K562 (cell line): ENCODE measurements around the gene FGGY. TPM values are rescaled to one million over a fixed set of nuclear protein-coding genes. Genes with fewer than 3 reads are reported as not detected.
A peak's percentile ranks its signal among the peaks of the same experiment; 100 is the strongest.

Experiments used
- ASH1L ChIP-seq: fragments of 450-650 bp; IDR thresholded peaks from 2 replicates; pipeline ENCODE4 v1.6.1; 2018; ENCODE audit warnings: borderline replicate concordance, mild to moderate bottlenecking, low read depth; ENCODE audit not compliant: partially characterized antibody
- CHCHD3 ChIP-seq: fragments of 250-450 bp; sonication (Bioruptor Pico); IDR thresholded peaks from 2 replicates; pipeline ENCODE4 v2.1.2; 2022; ENCODE audit warnings: mild to moderate bottlenecking
- GATAD2A ChIP-seq: fragments of 450-650 bp; IDR thresholded peaks from 2 replicates; pipeline ENCODE4 v1.6.1; 2017
- JUN ChIP-seq, 2 experiments: sonication (generic) in 1 of 2; formaldehyde crosslinking in 1 of 2; IDR thresholded peaks; 2 replicates each; pipeline versions ENCODE4 v1.6.1 to v1.8.0; 2012 to 2022; ENCODE audit warnings: borderline replicate concordance in 2 of 2, mild to moderate bottlenecking in 2 of 2, improper control_type of control experiment in 1 of 2, low read depth in 1 of 2, low read length in 1 of 2, missing genetic modification reagents in 1 of 2
- LEF1 ChIP-seq: fragments of 450-650 bp; IDR thresholded peaks from 2 replicates; pipeline ENCODE4 v1.6.1; 2016; ENCODE audit warnings: mild to moderate bottlenecking
- MEF2D ChIP-seq: conservative IDR thresholded peaks from 2 replicates; pipeline ENCODE4 v1.6.1; 2016; ENCODE audit warnings: low read depth, missing genetic modification characterization, missing compliant biosample characterization
- MYC ChIP-seq, 2 experiments: fragments of 250-450 bp in 1 of 2; sonication (Bioruptor Pico) in 1 of 2; IDR thresholded peaks; 2 replicates each; pipeline versions ENCODE4 v1.5.1 to v1.6.1; 2012 to 2021; ENCODE audit warnings: low read depth in 2 of 2, borderline replicate concordance in 1 of 2, improper control_type of control experiment in 1 of 2, low read length in 1 of 2, mild to moderate bottlenecking in 1 of 2, moderate library complexity in 1 of 2
- NCOA6 ChIP-seq: fragments of 450-650 bp; IDR thresholded peaks from 2 replicates; pipeline ENCODE4 v1.6.1; 2017; ENCODE audit warnings: mild to moderate bottlenecking
- NKRF ChIP-seq: fragments of 450-650 bp; IDR thresholded peaks from 2 replicates; pipeline ENCODE4 v1.6.1; 2016; ENCODE audit warnings: borderline replicate concordance
- PPARD ChIP-seq: fragments of 250-450 bp; sonication (Bioruptor Pico); IDR thresholded peaks from 2 replicates; pipeline ENCODE4 v1.8.0; 2022; ENCODE audit warnings: inconsistent platforms, mild to moderate bottlenecking, moderate library complexity
- SAFB ChIP-seq: fragments of 200-400 bp; formaldehyde crosslinking; IDR thresholded peaks from 2 replicates; pipeline ENCODE4 v1.6.1; 2017; ENCODE audit warnings: low read depth, low read length, borderline replicate concordance
- SNRNP70 ChIP-seq: fragments of 200-400 bp; formaldehyde crosslinking; optimal IDR thresholded peaks from 2 replicates; pipeline ENCODE3; 2017; ENCODE audit warnings: low read depth, low read length
- SUPT5H ChIP-seq: fragments of 450-650 bp; IDR thresholded peaks from 2 replicates; pipeline ENCODE4 v1.6.1; 2016
- TCF3 ChIP-seq: sonication (generic); formaldehyde crosslinking; IDR thresholded peaks from 2 replicates; pipeline ENCODE4 v1.4.0; 2020; ENCODE audit warnings: mild to moderate bottlenecking, missing genetic modification reagents
- ZNF41 ChIP-seq: fragments of 250-450 bp; sonication (Bioruptor Pico); conservative IDR thresholded peaks from 2 replicates; pipeline ENCODE4 v1.4.0; 2020; ENCODE audit warnings: mild to moderate bottlenecking
- ZNF445 ChIP-seq: fragments of 250-450 bp; sonication (Bioruptor Pico); IDR thresholded peaks from 2 replicates; pipeline ENCODE4 v1.4.0; 2020; ENCODE audit warnings: low read depth, mild to moderate bottlenecking, moderate library complexity
- polyA plus RNA-seq, 8 experiments: library from polyadenylated mRNA; depleted of rRNA in 4 of 8; stranded (reverse) in 5 of 8; unstranded in 3 of 8; fragments of >200 nt; fragmentation: Nextera tagmentation in 2 of 8; fragmentation: Illumina TruSeq in 1 of 8; extraction: Ambion mirVana in 2 of 8; extraction: Trizol in 1 of 8; gene quantifications; 2 replicates each; pipeline versions ENCODE4 v1.2.1 to v1.2.3, GENCODE V29; 2011 to 2014; ENCODE audit warnings: inconsistent platforms in 1 of 8, missing spikeins in 1 of 8
- total RNA-seq, 7 experiments: library from RNA; depleted of rRNA in 6 of 7; stranded (reverse); fragments of >200 nt in 6 of 7; fragmentation: Illumina TruSeq in 2 of 7; extraction: Trizol in 2 of 7; gene quantifications; 2 replicates each; pipeline versions ENCODE4 v1.2.1 to v1.2.3, GENCODE V29; 2011 to 2021; ENCODE audit warnings: low replicate concordance in 1 of 7
- TF ChIP-seq, protein P1 (sequence below): fragments of 250-450 bp; sonication (Bioruptor Pico); IDR thresholded peaks from 2 replicates; pipeline ENCODE4 v1.8.0; 2022; ENCODE audit warnings: inconsistent platforms, mild to moderate bottlenecking, moderate library complexity, borderline replicate concordance
- TF ChIP-seq, protein P2 (sequence below): sonication (generic); formaldehyde crosslinking; IDR thresholded peaks from 2 replicates; pipeline ENCODE4 v1.9.0; 2022; ENCODE audit warnings: mild to moderate bottlenecking, missing genetic modification reagents
- TF ChIP-seq, protein P3 (sequence below): fragments of 250-450 bp; sonication (Bioruptor Pico); IDR thresholded peaks from 2 replicates; pipeline ENCODE4 v1.5.0; 2021; ENCODE audit warnings: mild to moderate bottlenecking, borderline replicate concordance
- TF ChIP-seq, protein P4 (sequence below): fragments of 250-450 bp; sonication (Bioruptor Pico); IDR thresholded peaks from 2 replicates; pipeline ENCODE4 v1.5.0; 2021

FGGY gene
- total and polyA plus RNA-seq, 9 of the 15 experiments (the other 6 are each of a cell fraction or from before 2014, with no cell fraction given), result 9.7 to 19.2 (median 12.6) TPM

DNA sequence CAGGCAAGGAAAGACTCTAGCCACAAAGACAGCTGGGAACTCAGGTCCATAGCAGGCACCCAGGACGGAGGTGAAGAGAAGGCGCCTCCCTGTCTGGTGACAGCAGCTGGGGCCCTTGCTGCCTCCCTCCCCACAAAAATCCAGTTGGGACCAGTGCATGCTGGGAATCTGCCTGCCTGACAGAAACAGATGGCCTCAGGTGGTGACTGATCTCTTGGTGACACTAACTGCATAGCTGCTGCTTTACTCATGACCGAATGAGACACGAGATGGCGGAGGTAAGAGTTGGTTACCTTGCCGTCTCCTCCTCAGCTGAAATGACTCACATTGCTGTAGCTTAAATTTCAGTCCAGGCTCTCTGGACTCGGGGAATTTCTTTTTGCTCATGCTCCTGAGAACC is 130.3 kb downstream of the FGGY start (continued):
- no peak for TF ChIP-seq NCOA6
- TF ChIP-seq MYC (IDR thresholded peaks at IDR 0.05; ENCODE audit: low read depth, low read length), result no peak
- TF ChIP-seq MYC (CRISPR knock-in tag; IDR thresholded peaks at IDR 0.05; ENCODE audit: borderline replicate concordance, low read depth), result no peak
- TF ChIP-seq JUN (IDR thresholded peaks at IDR 0.05; ENCODE audit: borderline replicate concordance, low read depth, low read length), result peak; percentile 59; the same call in 1 of the 2 replicates
- no peak for TF ChIP-seq JUN (CRISPR knock-in tag; IDR thresholded peaks at IDR 0.05; ENCODE audit: borderline replicate concordance)
- TF ChIP-seq LEF1, result peak; percentile 97
- no peak for TF ChIP-seq ZNF445
- TF ChIP-seq, protein P1, sequence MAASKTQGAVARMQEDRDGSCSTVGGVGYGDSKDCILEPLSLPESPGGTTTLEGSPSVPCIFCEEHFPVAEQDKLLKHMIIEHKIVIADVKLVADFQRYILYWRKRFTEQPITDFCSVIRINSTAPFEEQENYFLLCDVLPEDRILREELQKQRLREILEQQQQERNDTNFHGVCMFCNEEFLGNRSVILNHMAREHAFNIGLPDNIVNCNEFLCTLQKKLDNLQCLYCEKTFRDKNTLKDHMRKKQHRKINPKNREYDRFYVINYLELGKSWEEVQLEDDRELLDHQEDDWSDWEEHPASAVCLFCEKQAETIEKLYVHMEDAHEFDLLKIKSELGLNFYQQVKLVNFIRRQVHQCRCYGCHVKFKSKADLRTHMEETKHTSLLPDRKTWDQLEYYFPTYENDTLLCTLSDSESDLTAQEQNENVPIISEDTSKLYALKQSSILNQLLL (CRISPR knock-in tag), result no peak
- TF ChIP-seq, protein P2, sequence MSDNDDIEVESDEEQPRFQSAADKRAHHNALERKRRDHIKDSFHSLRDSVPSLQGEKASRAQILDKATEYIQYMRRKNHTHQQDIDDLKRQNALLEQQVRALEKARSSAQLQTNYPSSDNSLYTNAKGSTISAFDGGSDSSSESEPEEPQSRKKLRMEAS (CRISPR knock-in tag), result no peak
- TF ChIP-seq NKRF, result no peak
- TF ChIP-seq PPARD (CRISPR knock-in tag), result no peak
- TF ChIP-seq, protein P3, sequence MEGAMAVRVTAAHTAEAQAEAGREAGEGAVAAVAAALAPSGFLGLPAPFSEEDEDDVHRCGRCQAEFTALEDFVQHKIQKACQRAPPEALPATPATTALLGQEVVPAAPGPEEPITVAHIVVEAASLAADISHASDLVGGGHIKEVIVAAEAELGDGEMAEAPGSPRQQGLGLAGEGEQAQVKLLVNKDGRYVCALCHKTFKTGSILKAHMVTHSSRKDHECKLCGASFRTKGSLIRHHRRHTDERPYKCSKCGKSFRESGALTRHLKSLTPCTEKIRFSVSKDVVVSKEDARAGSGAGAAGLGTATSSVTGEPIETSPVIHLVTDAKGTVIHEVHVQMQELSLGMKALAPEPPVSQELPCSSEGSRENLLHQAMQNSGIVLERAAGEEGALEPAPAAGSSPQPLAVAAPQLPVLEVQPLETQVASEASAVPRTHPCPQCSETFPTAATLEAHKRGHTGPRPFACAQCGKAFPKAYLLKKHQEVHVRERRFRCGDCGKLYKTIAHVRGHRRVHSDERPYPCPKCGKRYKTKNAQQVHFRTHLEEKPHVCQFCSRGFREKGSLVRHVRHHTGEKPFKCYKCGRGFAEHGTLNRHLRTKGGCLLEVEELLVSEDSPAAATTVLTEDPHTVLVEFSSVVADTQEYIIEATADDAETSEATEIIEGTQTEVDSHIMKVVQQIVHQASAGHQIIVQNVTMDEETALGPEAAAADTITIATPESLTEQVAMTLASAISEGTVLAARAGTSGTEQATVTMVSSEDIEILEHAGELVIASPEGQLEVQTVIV, result no peak
- no peak for TF ChIP-seq MEF2D
- no peak for TF ChIP-seq ZNF41
- TF ChIP-seq, protein P4, sequence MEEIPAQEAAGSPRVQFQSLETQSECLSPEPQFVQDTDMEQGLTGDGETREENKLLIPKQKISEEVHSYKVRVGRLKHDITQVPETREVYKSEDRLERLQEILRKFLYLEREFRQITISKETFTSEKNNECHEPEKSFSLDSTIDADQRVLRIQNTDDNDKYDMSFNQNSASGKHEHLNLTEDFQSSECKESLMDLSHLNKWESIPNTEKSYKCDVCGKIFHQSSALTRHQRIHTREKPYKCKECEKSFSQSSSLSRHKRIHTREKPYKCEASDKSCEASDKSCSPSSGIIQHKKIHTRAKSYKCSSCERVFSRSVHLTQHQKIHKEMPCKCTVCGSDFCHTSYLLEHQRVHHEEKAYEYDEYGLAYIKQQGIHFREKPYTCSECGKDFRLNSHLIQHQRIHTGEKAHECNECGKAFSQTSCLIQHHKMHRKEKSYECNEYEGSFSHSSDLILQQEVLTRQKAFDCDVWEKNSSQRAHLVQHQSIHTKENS, result no peak
- no peak for TF ChIP-seq ASH1L
- no peak for TF ChIP-seq SAFB
- TF ChIP-seq CHCHD3 (CRISPR knock-in tag), result no peak
- no peak for TF ChIP-seq SUPT5H
- TF ChIP-seq TCF3 (CRISPR knock-in tag), result peak; percentile 57
- no peak for TF ChIP-seq SNRNP70
- TF ChIP-seq GATAD2A, result no peak
